B cell (primary cell): Measurements from ENCODE around the gene KICS2.

ENCODE experiments used
- CTCF ChIP-seq: fragments of 200-600 bp; IDR thresholded peaks from one replicate; pipeline ENCODE4 v1.8.0; 2022; ENCODE audit warnings: antibody characterized with exemption, mild to moderate bottlenecking
- EZH2 ChIP-seq: IDR thresholded peaks from 2 replicates; pipeline ENCODE4 v1.6.1; 2012; ENCODE audit warnings: borderline replicate concordance, low read depth, mild to moderate bottlenecking, moderate library complexity, low read length; ENCODE audit not compliant: insufficient read depth, poor library complexity, severe bottlenecking

DNA sequence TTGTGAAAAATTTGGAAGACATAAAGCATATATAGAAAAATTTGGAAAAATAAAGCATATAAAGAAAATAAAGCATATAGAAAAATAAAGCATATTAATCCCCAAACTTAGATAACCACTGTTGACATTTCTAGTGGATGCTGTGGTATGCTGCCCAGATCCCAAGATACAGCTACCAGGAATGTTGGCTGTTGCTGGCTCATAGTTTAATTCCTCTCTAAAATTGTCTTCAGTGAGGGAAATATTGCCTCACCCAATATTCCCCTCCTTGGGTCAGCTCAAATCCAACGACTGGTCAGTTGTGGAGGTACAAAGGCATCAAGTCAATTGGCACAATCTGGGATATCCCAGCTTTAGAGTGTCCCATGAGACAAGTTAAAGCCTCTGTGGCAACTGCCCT is 10.1 kb upstream of the KICS2 start:
- TF ChIP-seq CTCF (no peak), EZH2 (no peak)
